ENCODE data around the gene CDC42BPA.

Gene CDC42BPA

DNA sequence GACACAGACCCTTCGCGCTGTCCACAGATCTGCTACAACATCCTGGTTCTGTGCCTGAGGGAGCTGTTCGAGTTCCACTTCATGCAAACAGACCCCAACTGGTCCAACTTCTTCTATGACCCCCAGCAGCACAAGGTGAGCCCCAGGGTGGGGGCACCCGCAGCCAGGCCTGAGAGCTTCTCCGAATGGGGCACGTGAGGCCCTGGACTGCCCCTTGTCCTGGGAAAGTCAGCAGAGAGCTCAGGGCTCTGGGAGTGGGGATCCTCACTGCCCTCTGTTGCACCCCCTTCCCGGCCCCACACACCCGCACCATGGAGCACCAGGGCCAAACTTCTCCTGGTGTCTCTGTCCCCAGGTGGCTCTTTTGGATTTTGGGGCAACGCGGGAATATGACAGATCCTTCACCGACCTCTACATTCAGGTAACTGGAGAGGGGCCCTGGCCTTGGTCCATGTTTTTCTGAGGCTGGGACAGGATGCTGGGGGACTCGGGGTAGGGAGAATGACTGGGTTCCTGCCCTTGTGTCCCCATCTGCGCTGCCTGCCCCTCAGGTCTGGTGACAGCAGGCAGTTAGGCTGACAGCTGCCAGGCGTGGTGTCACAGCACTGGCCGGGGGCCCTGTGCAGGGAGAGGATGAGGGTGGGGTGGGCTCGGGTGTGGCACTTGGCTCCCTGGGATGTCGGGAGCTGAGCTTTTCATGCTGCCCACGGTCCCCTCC, 333.6 kb downstream of the CDC42BPA start:
- TF ChIP-seq TAF1 (IDR thresholded peaks at IDR 0.05; ENCODE audit: borderline replicate concordance, insufficient read depth, low read length) = no peak
- no peak for TF ChIP-seq FOXP2 (optimal IDR thresholded peaks at IDR 0.05; ENCODE audit: borderline replicate concordance, extremely low read depth, extremely low read length, insufficient read depth)
- no peak for TF ChIP-seq SIN3A (IDR thresholded peaks at IDR 0.05; ENCODE audit: borderline replicate concordance, insufficient read depth, low read length)
- no peak for TF ChIP-seq POLR2AphosphoS5 (IDR thresholded peaks at IDR 0.05; ENCODE audit: low read depth, low read length)
- TF ChIP-seq, protein P1, sequence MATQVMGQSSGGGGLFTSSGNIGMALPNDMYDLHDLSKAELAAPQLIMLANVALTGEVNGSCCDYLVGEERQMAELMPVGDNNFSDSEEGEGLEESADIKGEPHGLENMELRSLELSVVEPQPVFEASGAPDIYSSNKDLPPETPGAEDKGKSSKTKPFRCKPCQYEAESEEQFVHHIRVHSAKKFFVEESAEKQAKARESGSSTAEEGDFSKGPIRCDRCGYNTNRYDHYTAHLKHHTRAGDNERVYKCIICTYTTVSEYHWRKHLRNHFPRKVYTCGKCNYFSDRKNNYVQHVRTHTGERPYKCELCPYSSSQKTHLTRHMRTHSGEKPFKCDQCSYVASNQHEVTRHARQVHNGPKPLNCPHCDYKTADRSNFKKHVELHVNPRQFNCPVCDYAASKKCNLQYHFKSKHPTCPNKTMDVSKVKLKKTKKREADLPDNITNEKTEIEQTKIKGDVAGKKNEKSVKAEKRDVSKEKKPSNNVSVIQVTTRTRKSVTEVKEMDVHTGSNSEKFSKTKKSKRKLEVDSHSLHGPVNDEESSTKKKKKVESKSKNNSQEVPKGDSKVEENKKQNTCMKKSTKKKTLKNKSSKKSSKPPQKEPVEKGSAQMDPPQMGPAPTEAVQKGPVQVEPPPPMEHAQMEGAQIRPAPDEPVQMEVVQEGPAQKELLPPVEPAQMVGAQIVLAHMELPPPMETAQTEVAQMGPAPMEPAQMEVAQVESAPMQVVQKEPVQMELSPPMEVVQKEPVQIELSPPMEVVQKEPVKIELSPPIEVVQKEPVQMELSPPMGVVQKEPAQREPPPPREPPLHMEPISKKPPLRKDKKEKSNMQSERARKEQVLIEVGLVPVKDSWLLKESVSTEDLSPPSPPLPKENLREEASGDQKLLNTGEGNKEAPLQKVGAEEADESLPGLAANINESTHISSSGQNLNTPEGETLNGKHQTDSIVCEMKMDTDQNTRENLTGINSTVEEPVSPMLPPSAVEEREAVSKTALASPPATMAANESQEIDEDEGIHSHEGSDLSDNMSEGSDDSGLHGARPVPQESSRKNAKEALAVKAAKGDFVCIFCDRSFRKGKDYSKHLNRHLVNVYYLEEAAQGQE (IDR thresholded peaks at IDR 0.05; ENCODE audit: insufficient read depth in 1 of 2, low read depth in 2 of 2, low read length in 2 of 2) = no peak

DNA sequence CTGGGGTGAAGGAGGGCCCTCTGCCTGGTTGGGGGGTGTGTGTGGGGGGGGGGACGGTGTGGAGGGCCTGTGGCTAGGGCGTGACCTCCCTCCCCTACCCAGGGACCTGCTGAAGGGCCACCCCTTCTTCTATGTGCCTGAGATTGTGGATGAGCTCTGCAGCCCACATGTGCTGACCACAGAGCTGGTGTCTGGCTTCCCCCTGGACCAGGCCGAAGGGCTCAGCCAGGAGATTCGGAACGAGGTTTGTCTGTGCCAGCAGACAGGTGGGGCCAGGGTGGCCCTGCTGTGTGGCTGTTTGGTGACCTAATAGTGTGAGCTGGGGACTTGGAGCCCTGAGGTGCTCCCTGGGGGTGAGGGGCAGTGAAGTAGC, 334.3 kb downstream of the CDC42BPA start:
- TF ChIP-seq, protein P1 (IDR thresholded peaks at IDR 0.05; ENCODE audit: insufficient read depth in 1 of 2, low read depth in 2 of 2, low read length in 2 of 2) = no peak
- no peak for TF ChIP-seq POLR2AphosphoS5 (IDR thresholded peaks at IDR 0.05; ENCODE audit: low read depth, low read length)
- no peak for TF ChIP-seq SIN3A (IDR thresholded peaks at IDR 0.05; ENCODE audit: borderline replicate concordance, insufficient read depth, low read length)
- TF ChIP-seq FOXP2 (optimal IDR thresholded peaks at IDR 0.05; ENCODE audit: borderline replicate concordance, extremely low read depth, extremely low read length, insufficient read depth) = no peak
- TF ChIP-seq TAF1 (IDR thresholded peaks at IDR 0.05; ENCODE audit: borderline replicate concordance, insufficient read depth, low read length) = no peak

DNA sequence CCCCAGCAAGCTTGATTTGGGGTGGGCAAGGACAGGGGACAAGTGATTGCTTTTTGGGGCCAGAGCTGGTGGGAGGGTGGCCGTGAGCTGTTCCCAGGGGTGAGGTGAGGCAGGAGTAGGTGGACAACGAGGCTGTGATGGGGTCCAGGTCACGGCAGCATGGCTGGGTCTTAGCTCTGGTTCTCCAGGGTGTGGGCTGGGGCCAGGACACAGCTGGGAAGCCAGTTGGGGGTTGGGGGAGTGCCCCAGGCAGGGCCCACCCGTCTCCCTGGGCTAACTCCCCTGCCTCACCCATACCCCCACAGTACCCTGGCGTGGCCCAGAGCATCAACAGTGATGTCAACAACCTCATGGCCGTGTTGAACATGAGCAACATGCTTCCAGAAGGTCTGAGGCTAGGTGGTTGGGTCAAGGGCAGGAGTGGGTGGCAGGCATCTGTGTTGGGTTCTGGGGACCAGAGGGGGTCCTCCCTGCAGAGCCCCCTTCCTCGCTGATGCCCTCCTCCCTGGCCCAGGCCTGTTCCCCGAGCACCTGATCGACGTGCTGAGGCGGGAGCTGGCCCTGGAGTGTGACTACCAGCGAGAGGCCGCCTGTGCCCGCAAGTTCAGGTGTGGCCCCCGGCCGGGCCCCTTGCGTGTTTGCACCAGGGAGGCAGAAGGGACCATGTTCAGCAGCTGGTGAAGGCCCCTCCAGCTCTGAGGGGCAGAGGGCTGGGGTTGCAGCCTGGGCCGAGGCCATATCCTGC, 334.9 kb downstream of the CDC42BPA start:
- TF ChIP-seq FOXP2 (optimal IDR thresholded peaks at IDR 0.05; ENCODE audit: borderline replicate concordance, extremely low read depth, extremely low read length, insufficient read depth) = no peak
- TF ChIP-seq TAF1 (IDR thresholded peaks at IDR 0.05; ENCODE audit: borderline replicate concordance, insufficient read depth, low read length) = no peak
- no peak for TF ChIP-seq POLR2AphosphoS5 (IDR thresholded peaks at IDR 0.05; ENCODE audit: low read depth, low read length)
- TF ChIP-seq SIN3A (IDR thresholded peaks at IDR 0.05; ENCODE audit: borderline replicate concordance, insufficient read depth, low read length) = no peak
- TF ChIP-seq, protein P1 (IDR thresholded peaks at IDR 0.05; ENCODE audit: insufficient read depth in 1 of 2, low read depth in 2 of 2, low read length in 2 of 2) = no peak

DNA sequence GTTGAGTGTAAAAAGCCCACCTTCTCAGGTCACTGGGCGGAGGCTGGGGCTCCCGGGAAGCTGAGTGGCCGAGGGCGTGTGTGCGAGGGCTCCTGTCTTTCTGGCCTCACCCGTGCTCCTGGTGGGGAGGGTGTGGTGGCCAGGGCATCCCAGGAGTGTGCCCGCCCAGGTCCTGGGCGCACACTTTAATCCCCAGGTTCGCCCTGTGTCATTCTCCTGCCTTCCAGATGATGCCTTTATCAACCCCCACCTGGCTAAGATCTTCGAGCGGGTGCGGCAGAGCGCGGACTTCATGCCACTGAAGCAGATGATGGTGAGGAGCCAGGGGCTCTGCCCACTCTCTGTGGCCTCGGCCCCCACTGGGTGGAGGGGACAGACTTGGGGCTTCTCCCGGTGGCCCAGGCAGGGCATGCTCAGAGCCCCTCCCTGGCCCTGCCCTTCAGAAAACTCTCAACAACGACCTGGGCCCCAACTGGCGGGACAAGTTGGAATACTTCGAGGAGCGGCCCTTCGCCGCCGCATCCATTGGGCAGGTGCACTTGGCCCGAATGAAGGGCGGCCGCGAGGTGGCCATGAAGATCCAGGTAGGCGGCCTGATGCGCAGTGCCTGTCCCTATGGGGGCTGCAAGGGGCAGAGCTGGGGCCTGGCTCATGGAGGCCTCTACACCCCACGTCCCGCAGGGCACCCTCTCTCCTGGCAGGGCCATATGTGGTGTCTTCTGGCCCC, 335.7 kb downstream of the CDC42BPA start:
- TF ChIP-seq POLR2AphosphoS5 (IDR thresholded peaks at IDR 0.05; ENCODE audit: low read depth, low read length) = no peak
- no peak for TF ChIP-seq SIN3A (IDR thresholded peaks at IDR 0.05; ENCODE audit: borderline replicate concordance, insufficient read depth, low read length)
- no peak for TF ChIP-seq TAF1 (IDR thresholded peaks at IDR 0.05; ENCODE audit: borderline replicate concordance, insufficient read depth, low read length)

DNA sequence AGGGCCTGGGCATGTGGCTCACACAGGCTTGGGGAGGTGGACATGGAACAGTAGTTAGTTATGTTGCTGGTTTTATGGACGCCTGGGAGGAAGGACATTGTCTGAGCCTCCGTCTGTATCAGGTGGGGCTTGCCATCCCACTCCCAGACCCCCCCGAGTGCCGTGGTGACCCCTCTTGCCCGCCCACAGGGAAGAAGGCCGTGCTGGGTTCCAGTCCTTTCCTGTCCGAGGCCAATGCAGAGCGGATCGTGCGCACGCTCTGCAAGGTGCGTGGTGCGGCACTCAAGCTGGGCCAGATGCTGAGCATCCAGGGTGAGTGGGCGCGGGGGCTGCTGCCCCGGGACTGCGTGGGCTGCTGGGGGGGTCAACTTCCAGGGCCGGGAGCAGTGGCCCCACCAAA, 336.5 kb downstream of the CDC42BPA start:
- TF ChIP-seq SIN3A (IDR thresholded peaks at IDR 0.05; ENCODE audit: borderline replicate concordance, insufficient read depth, low read length) (no peak), FOXP2 (optimal IDR thresholded peaks at IDR 0.05; ENCODE audit: borderline replicate concordance, extremely low read depth, extremely low read length, insufficient read depth) (no peak), POLR2AphosphoS5 (IDR thresholded peaks at IDR 0.05; ENCODE audit: low read depth, low read length) (no peak), TAF1 (IDR thresholded peaks at IDR 0.05; ENCODE audit: borderline replicate concordance, insufficient read depth, low read length) (no peak)
- TF ChIP-seq, protein P1 (IDR thresholded peaks at IDR 0.05; ENCODE audit: insufficient read depth in 1 of 2, low read depth in 2 of 2, low read length in 2 of 2) = no peak
